ENCODE measurements around the gene WDR77.

WDR77 gene

GRCh38 chr1:111452581-111452980 is 3.5 kb upstream of the WDR77 start:
- H3K27me3 ChIP-seq (ENCODE audit: insufficient read depth, low read length), result no peaks in the 10 kb centered on the region
- H3K9me3 ChIP-seq (ENCODE audit: insufficient read depth, low read depth, low read length), result no peaks in the 10 kb centered on the region
- H3K27ac ChIP-seq (ENCODE audit: low read depth, low read length), result no peak overlapping the region
- peaks cover 59% of the 10 kb centered on the region for H3K36me3 ChIP-seq (ENCODE audit: insufficient read depth, low read length)
- no peak overlapping the region for H3K4me3 ChIP-seq (ENCODE audit: low read length)
- no peak overlapping the region for H3K9ac ChIP-seq (ENCODE audit: low read depth, low read length)
- peaks cover 11% of the 10 kb centered on the region for H3K4me1 ChIP-seq (ENCODE audit: insufficient read depth, low read length)
- WGBS, result 100% methylated on average over 3 of the region's 3 CpGs

DNA sequence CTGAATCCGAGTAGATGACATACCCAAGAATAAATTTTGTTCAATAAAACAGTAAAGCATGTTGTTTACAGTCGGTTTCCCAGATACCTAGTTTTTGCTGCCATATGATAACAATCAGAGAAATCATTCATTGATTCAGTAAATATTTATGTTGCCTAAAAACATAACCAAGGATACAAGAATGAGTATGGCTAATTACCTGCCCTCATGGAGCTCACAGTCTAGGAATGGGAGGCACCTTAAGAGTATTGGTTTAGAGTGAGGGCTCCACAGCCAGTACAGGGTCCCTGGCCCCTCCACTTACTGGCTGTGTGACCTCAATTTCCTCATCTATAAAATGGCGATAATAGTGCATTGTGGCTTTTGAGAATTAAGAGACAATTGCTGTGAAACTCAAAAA is 1.1 kb upstream of the WDR77 start:
- Histone ChIP-seq H3K9me3 (ENCODE audit: insufficient read depth, low read depth, low read length) (no peaks in the 10 kb centered on the region), H3K4me3 (ENCODE audit: low read length) (peak overlapping the region; percentile 89), H3K4me1 (ENCODE audit: insufficient read depth, low read length) (peaks cover 11% of the 10 kb centered on the region), H3K27me3 (ENCODE audit: insufficient read depth, low read length) (no peaks in the 10 kb centered on the region), H3K36me3 (ENCODE audit: insufficient read depth, low read length) (peaks cover 58% of the 10 kb centered on the region), H3K9ac (ENCODE audit: low read depth, low read length) (peak overlapping the region; percentile 97), H3K27ac (ENCODE audit: low read depth, low read length) (no peak overlapping the region)
- WGBS, result 66% methylated on average over 3 of the region's 3 CpGs

DNA sequence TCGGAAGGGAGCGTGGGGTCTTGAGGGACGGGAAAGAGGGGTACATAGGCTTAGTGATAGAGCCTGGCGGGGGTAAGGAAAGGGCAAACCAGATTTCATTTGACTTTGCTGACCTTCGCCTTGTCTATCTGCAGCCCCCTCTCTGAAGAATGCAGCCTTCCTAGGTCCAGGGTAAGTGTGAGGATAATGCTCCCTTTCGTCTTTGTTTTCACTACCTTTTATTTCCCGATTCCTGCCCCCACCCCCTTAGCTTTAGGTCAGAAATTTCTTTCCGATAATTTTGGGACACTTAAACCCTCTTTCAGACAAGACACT is 604 bp upstream of the WDR77 start:
- Histone ChIP-seq H3K27ac (ENCODE audit: low read depth, low read length) (peak overlapping the region; percentile 84), H3K36me3 (ENCODE audit: insufficient read depth, low read length) (peaks cover 58% of the 10 kb centered on the region)
- 2% methylated on average over 8 of the region's 8 CpGs for WGBS

DNA sequence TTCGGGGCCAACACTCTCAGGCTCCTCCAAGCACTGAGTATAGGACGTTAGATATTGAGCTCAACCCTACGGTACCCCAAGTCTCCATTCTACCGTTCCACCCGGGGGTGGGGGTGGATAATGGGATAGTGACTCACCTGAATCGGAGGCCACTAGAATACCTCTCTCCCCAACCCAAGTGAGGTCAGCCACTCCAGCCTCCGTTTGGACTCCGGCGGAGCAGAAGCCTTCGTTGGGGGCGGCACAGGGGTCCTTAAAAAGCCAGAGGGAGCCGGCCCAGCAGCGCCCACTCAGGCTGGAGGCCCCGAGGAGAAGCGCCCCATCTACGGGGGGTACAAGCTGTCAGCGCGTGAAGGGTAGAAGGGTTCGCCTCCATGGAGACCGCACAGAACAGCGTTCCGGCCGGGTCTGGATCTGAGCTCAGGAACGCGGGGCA is 556 bp downstream of the WDR77 start:
- WGBS, result 2% methylated on average over 21 of the region's 25 CpGs

More for the DNA sequence above, 604 bp upstream of the WDR77 start:
- peak overlapping the region; percentile 97 for H3K9ac ChIP-seq (ENCODE audit: low read depth, low read length)
- peak overlapping the region; percentile 89 for H3K4me3 ChIP-seq (ENCODE audit: low read length)
- H3K4me1 ChIP-seq (ENCODE audit: insufficient read depth, low read length), result peaks cover 11% of the 10 kb centered on the region
- H3K9me3 ChIP-seq (ENCODE audit: insufficient read depth, low read depth, low read length), result no peaks in the 10 kb centered on the region
- H3K27me3 ChIP-seq (ENCODE audit: insufficient read depth, low read length), result no peaks in the 10 kb centered on the region

DNA sequence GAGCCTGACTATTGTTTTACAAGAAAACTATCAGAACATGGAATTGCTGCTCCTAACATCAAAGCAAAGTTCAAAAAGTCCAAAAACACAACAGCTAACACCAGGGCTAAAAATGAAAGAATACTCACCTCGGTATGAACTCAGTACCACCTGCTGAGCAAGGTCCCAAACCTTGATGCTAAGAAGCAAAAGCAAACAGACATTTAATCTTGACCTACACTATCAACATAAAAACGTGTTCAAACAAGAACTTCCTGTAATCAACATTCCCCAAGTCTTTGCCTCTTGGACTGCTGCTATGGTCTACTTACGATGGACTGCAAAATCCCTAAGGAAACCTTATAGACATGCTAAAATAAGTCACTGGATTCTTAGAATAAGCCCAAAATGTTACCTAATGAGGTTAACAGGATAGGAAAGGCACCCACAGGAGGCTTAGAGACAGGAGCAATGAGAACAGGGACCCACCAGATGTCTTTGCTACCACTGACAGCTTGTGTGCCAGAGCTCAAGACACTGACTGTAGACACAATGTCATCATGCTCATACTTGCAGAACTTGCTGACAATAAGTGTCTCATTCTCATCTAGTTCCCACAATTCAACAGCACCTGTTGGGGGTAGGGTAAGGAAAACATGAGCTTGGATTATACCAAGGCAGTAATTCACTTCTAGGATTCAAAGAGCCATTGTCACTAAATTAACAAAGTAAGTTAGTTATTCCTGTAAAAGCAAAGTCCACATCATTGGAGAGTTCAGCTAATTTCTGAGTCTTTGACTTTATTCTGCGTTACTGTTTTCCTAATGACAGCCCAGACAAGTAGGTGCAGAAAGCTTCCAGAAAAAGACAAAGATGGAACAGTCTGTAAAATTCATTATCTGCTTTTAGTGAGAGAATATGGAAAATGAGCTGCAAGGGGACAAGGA is 1.8 kb downstream of the WDR77 start:
- no peaks in the 10 kb centered on the region for H3K27me3 ChIP-seq (ENCODE audit: insufficient read depth, low read length)
- WGBS, result 84% methylated on average over 4 of the region's 4 CpGs
- H3K9ac ChIP-seq (ENCODE audit: low read depth, low read length), result peak overlapping the region; percentile 97; the same call in 1 of the 2 replicates
- no peaks in the 10 kb centered on the region for H3K9me3 ChIP-seq (ENCODE audit: insufficient read depth, low read depth, low read length)
- H3K4me1 ChIP-seq (ENCODE audit: insufficient read depth, low read length), result peaks cover 11% of the 10 kb centered on the region
- peak overlapping the region; percentile 89 for H3K4me3 ChIP-seq (ENCODE audit: low read length)
- H3K27ac ChIP-seq (ENCODE audit: low read depth, low read length), result peak overlapping the region; percentile 5; the same call in 1 of the 2 replicates
- peaks cover 61% of the 10 kb centered on the region for H3K36me3 ChIP-seq (ENCODE audit: insufficient read depth, low read length)

More for the DNA sequence above, 556 bp downstream of the WDR77 start:
- Histone ChIP-seq H3K4me3 (ENCODE audit: low read length) (peak overlapping the region; percentile 89), H3K27me3 (ENCODE audit: insufficient read depth, low read length) (no peaks in the 10 kb centered on the region), H3K27ac (ENCODE audit: low read depth, low read length) (peak overlapping the region; percentile 71), H3K9ac (ENCODE audit: low read depth, low read length) (peak overlapping the region; percentile 97), H3K4me1 (ENCODE audit: insufficient read depth, low read length) (peaks cover 11% of the 10 kb centered on the region), H3K36me3 (ENCODE audit: insufficient read depth, low read length) (peaks cover 58% of the 10 kb centered on the region), H3K9me3 (ENCODE audit: insufficient read depth, low read depth, low read length) (no peaks in the 10 kb centered on the region)

- H3K4me1 ChIP-seq (ENCODE audit: insufficient read depth, low read length), result peaks cover 11% of the 10 kb centered on the region
- H3K36me3 ChIP-seq (ENCODE audit: insufficient read depth, low read length), result peaks cover 68% of the 10 kb centered on the region
- no peaks in the 10 kb centered on the region for H3K9me3 ChIP-seq (ENCODE audit: insufficient read depth, low read depth, low read length)
- H3K9ac ChIP-seq (ENCODE audit: low read depth, low read length), result no peak overlapping the region
- WGBS, result 95% methylated on average over 4 of the region's 4 CpGs
- no peak overlapping the region for H3K4me3 ChIP-seq (ENCODE audit: low read length)
- no peaks in the 10 kb centered on the region for H3K27me3 ChIP-seq (ENCODE audit: insufficient read depth, low read length)
- no peak overlapping the region for H3K27ac ChIP-seq (ENCODE audit: low read depth, low read length)
Observed at GRCh38 chr1:111446546-111446945, 2.5 kb downstream of the WDR77 start.

DNA sequence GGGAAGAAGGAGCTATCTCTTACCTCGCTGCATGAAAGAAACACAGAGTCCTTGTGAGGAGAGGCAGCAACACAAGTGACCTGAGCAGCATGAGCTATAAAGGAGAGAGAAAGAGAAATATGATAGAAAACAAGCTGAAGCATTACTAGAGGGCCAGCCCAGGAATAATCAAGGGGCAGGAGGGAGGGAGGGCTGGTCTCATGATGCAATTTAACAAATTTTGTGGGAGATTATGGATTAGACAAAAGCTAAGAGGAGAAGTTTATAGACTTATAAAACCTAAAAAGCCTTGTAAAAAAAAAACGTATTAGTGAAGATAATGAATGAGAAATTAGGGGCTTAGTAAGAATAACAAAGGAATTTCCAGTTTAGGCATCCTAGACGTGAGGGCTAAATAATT is 5.0 kb downstream of the WDR77 start:
- Histone ChIP-seq H3K9me3 (ENCODE audit: insufficient read depth, low read depth, low read length) (no peaks in the 10 kb centered on the region), H3K27me3 (ENCODE audit: insufficient read depth, low read length) (no peaks in the 10 kb centered on the region), H3K9ac (ENCODE audit: low read depth, low read length) (no peak overlapping the region), H3K4me3 (ENCODE audit: low read length) (no peak overlapping the region), H3K27ac (ENCODE audit: low read depth, low read length) (no peak overlapping the region), H3K4me1 (ENCODE audit: insufficient read depth, low read length) (peaks cover 6% of the 10 kb centered on the region), H3K36me3 (ENCODE audit: insufficient read depth, low read length) (peaks cover 83% of the 10 kb centered on the region)
- WGBS, result 89% methylated on average over 3 of the region's 3 CpGs

- no peaks in the 10 kb centered on the region for H3K9me3 ChIP-seq (ENCODE audit: insufficient read depth, low read depth, low read length)
- H3K4me3 ChIP-seq (ENCODE audit: low read length), result no peak overlapping the region
- no peaks in the 10 kb centered on the region for H3K27me3 ChIP-seq (ENCODE audit: insufficient read depth, low read length)
- WGBS, result 97% methylated on average over 4 of the region's 4 CpGs
- H3K36me3 ChIP-seq (ENCODE audit: insufficient read depth, low read length), result peaks cover 99% of the 10 kb centered on the region
- H3K4me1 ChIP-seq (ENCODE audit: insufficient read depth, low read length), result no peaks in the 10 kb centered on the region; the same call in 1 of the 2 replicates
- no peak overlapping the region for H3K9ac ChIP-seq (ENCODE audit: low read depth, low read length)
- no peak overlapping the region for H3K27ac ChIP-seq (ENCODE audit: low read depth, low read length)
Observed at GRCh38 chr1:111442457-111442856, 6.6 kb downstream of the WDR77 start.

- no peak overlapping the region for H3K4me3 ChIP-seq (ENCODE audit: low read length)
- no peak overlapping the region for H3K27ac ChIP-seq (ENCODE audit: low read depth, low read length)
- no peaks in the 10 kb centered on the region for H3K4me1 ChIP-seq (ENCODE audit: insufficient read depth, low read length)
- no peaks in the 10 kb centered on the region for H3K9me3 ChIP-seq (ENCODE audit: insufficient read depth, low read depth, low read length)
- no peaks in the 10 kb centered on the region for H3K27me3 ChIP-seq (ENCODE audit: insufficient read depth, low read length)
- H3K9ac ChIP-seq (ENCODE audit: low read depth, low read length), result no peak overlapping the region
- 76% methylated on average over 7 of the region's 9 CpGs for WGBS
- H3K36me3 ChIP-seq (ENCODE audit: insufficient read depth, low read length), result peaks cover 97% of the 10 kb centered on the region
Observed at GRCh38 chr1:111441573-111442192, 7.4 kb downstream of the WDR77 start.

- peaks cover 77% of the 10 kb centered on the region for H3K36me3 ChIP-seq (ENCODE audit: insufficient read depth, low read length)
- no peaks in the 10 kb centered on the region for H3K27me3 ChIP-seq (ENCODE audit: insufficient read depth, low read length)
- no peaks in the 10 kb centered on the region for H3K4me1 ChIP-seq (ENCODE audit: insufficient read depth, low read length)
- H3K27ac ChIP-seq (ENCODE audit: low read depth, low read length), result no peak overlapping the region
- no peak overlapping the region for H3K9ac ChIP-seq (ENCODE audit: low read depth, low read length)
- no peaks in the 10 kb centered on the region for H3K9me3 ChIP-seq (ENCODE audit: insufficient read depth, low read depth, low read length)
- H3K4me3 ChIP-seq (ENCODE audit: low read length), result no peak overlapping the region
- 95% methylated on average over 3 of the region's 3 CpGs for WGBS
Observed at GRCh38 chr1:111439461-111440351, 9.3 kb downstream of the WDR77 start.

All from HUES64 (cell line).